MM.1S (cell line): Measurements from ENCODE around the gene PGBD4.

Experiments
- DNase-seq: peaks from one replicate; pipeline ENCODE4 v3.0.0-alpha.2; 2015
- H2AFZ ChIP-seq: fragments of 300-600 bp; sonication (generic); 2 replicates; pipeline ENCODE4 v1.6.0; 2016; ENCODE audit warnings: antibody characterized with exemption, low read length
- H3F3A ChIP-seq: fragments of 300-600 bp; sonication (generic); 2 replicates; pipeline ENCODE4 v1.6.1; 2016; ENCODE audit warnings: mild to moderate bottlenecking, antibody characterized with exemption, low read length, moderate library complexity, mixed read lengths; ENCODE audit not compliant: insufficient read depth
- H3K27ac ChIP-seq: fragments of 300-600 bp; sonication (generic); 2 replicates; pipeline ENCODE4 v1.5.1; 2016; ENCODE audit warnings: mild to moderate bottlenecking, low read length
- H3K27me3 ChIP-seq: fragments of 300-600 bp; sonication (generic); replicated peaks from 2 replicates; pipeline ENCODE4 v1.6.0; 2016; ENCODE audit warnings: low read length; ENCODE audit not compliant: insufficient read depth
- H3K36me3 ChIP-seq: fragments of 300-600 bp; sonication (generic); replicated peaks from 2 replicates; pipeline ENCODE4 v1.6.1; 2016; ENCODE audit warnings: mild to moderate bottlenecking, low read length, mixed read lengths; ENCODE audit not compliant: insufficient read depth
- H3K4me1 ChIP-seq: fragments of 300-600 bp; sonication (generic); 2 replicates; pipeline ENCODE4 v1.6.1; 2016; ENCODE audit warnings: low read length, mixed read lengths
- H3K4me2 ChIP-seq: fragments of 300-600 bp; sonication (generic); 2 replicates; pipeline ENCODE4 v1.6.0; 2016; ENCODE audit warnings: low read depth, low read length
- H3K4me3 ChIP-seq: fragments of 300-600 bp; sonication (generic); 2 replicates; pipeline ENCODE4 v1.5.1; 2016; ENCODE audit warnings: low read length, mixed read lengths
- H3K79me2 ChIP-seq: fragments of 300-600 bp; sonication (generic); 2 replicates; pipeline ENCODE4 v1.6.1; 2016; ENCODE audit warnings: mixed run types, low read length, mixed read lengths
- H3K9ac ChIP-seq: fragments of 300-600 bp; sonication (generic); 2 replicates; pipeline ENCODE4 v1.6.1; 2016; ENCODE audit warnings: low read length, mixed read lengths
- H3K9me2 ChIP-seq: fragments of 300-600 bp; sonication (generic); replicated peaks from 2 replicates; pipeline ENCODE4 v1.6.1; 2016; ENCODE audit warnings: mild to moderate bottlenecking, low read length, mixed read lengths; ENCODE audit not compliant: insufficient read depth
- H3K9me3 ChIP-seq: fragments of 300-600 bp; sonication (generic); replicated peaks from 2 replicates; pipeline ENCODE4 v1.6.1; 2016; ENCODE audit warnings: mild to moderate bottlenecking, low read length, mixed read lengths; ENCODE audit not compliant: insufficient read depth
- H4K20me1 ChIP-seq: fragments of 300-600 bp; sonication (generic); 2 replicates; pipeline ENCODE4 v1.6.1; 2016; ENCODE audit warnings: mild to moderate bottlenecking, low read length, moderate library complexity, mixed read lengths; ENCODE audit not compliant: insufficient read depth
- EZH2 ChIP-seq: fragments of 300-600 bp; sonication (generic); optimal IDR thresholded peaks from 2 replicates; pipeline ENCODE3; 2017; ENCODE audit warnings: low read depth, mild to moderate bottlenecking, antibody characterized with exemption, low read length, mixed read lengths
- EZH2phosphoT487 ChIP-seq: fragments of 300-600 bp; sonication (generic); IDR thresholded peaks from 2 replicates; pipeline ENCODE4 v1.6.1; 2018; ENCODE audit warnings: antibody characterized with exemption, low read length
- TF ChIP-seq, protein P1 (sequence below): fragments of 300-600 bp; sonication (generic); IDR thresholded peaks from 2 replicates; pipeline ENCODE4 v1.5.1; 2016; ENCODE audit warnings: antibody characterized with exemption, low read length, mixed read lengths

The PGBD4 gene

DNA sequence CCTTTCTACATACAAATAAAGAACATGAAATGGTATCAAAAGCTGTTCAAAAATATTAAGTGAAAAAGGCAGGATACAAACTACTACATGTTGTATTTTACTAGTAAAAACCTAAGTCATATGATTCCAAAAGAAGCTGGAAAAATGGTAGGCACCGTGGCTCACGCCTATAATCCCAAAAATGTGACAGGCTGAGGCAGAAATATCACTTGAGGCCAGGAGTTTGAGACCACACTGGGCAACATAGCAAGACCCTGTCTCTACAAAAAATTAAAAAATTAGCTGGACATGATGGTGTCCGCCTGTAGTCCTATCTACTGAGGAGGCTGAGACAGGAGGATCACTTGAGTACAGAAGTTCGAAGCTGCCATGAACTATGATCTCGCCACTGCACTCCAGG, 2.0 kb upstream of the PGBD4 start:
- no peak for DNase-seq
- Histone ChIP-seq H3K9me3 (no peaks in the 10 kb centered on the region), H3K79me2 (peaks cover 69% of the 10 kb centered on the region), H3F3A (0 out of 2 replicates have a peak, but pooled peaks cover 4% of the 10 kb centered on the region), H3K9ac (no peak overlapping the region), H2AFZ (no peak overlapping the region), H3K27ac (no peak overlapping the region), H3K36me3 (0 out of 2 replicates have a peak, but pooled peaks cover under 1% of the 10 kb centered on the region), H3K4me2 (peak overlapping the region; percentile 90; the same call in 1 of the 2 replicates), H4K20me1 (no peaks in the 10 kb centered on the region), H3K9me2 (no peaks in the 10 kb centered on the region), H3K4me3 (no peak overlapping the region), H3K27me3 (no peaks in the 10 kb centered on the region), H3K4me1 (peaks cover 6% of the 10 kb centered on the region; the same call in 1 of the 2 replicates)
- no peak for TF ChIP-seq EZH2phosphoT487
- TF ChIP-seq, protein P1, sequence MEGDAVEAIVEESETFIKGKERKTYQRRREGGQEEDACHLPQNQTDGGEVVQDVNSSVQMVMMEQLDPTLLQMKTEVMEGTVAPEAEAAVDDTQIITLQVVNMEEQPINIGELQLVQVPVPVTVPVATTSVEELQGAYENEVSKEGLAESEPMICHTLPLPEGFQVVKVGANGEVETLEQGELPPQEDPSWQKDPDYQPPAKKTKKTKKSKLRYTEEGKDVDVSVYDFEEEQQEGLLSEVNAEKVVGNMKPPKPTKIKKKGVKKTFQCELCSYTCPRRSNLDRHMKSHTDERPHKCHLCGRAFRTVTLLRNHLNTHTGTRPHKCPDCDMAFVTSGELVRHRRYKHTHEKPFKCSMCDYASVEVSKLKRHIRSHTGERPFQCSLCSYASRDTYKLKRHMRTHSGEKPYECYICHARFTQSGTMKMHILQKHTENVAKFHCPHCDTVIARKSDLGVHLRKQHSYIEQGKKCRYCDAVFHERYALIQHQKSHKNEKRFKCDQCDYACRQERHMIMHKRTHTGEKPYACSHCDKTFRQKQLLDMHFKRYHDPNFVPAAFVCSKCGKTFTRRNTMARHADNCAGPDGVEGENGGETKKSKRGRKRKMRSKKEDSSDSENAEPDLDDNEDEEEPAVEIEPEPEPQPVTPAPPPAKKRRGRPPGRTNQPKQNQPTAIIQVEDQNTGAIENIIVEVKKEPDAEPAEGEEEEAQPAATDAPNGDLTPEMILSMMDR: no peak

DNA sequence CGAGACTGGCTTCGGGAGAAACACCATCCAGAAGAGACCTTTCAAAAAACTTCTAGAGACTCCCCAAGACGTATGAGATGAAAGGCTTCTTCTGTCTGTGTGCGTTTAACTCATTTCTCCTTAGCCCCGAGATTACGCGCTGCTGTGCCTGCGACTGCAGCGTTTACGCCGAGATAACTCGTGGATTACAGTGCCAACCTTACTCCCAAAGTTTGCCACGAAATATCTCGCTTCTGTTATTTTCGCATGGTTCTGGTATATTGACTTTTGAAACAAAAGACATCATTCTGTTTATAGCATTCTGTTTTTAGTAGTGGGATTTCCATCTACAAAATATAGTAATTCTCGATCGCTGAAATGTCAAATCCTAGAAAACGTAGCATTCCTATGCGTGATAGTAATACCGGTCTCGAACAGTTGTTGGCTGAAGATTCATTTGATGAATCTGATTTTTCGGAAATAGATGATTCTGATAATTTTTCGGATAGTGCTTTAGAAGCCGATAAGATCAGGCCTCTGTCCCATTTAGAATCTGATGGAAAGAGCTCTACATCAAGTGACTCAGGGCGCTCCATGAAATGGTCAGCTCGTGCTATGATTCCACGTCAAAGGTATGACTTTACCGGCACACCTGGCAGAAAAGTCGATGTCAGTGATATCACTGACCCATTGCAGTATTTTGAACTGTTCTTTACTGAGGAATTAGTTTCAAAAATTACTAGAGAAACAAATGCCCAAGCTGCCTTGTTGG, 467 bp downstream of the PGBD4 start:
- Histone ChIP-seq H2AFZ (peak overlapping the region; percentile 70), H3F3A (0 out of 2 replicates have a peak, but pooled peaks cover 4% of the 10 kb centered on the region), H3K27ac (peak overlapping the region; percentile 68; the same call in 1 of the 2 replicates), H3K4me3 (peak overlapping the region; percentile 96), H3K9ac (peak overlapping the region; percentile 69), H3K36me3 (no peaks in the 10 kb centered on the region), H3K4me1 (peaks cover 6% of the 10 kb centered on the region; the same call in 1 of the 2 replicates), H3K9me2 (no peaks in the 10 kb centered on the region), H3K27me3 (no peaks in the 10 kb centered on the region), H3K79me2 (peaks cover 51% of the 10 kb centered on the region), H3K4me2 (peak overlapping the region; percentile 62), H4K20me1 (no peaks in the 10 kb centered on the region), H3K9me3 (no peaks in the 10 kb centered on the region)
- TF ChIP-seq, protein P1: no peak
- TF ChIP-seq EZH2phosphoT487: no peak
- no peak for TF ChIP-seq EZH2
- no peak for DNase-seq

DNA sequence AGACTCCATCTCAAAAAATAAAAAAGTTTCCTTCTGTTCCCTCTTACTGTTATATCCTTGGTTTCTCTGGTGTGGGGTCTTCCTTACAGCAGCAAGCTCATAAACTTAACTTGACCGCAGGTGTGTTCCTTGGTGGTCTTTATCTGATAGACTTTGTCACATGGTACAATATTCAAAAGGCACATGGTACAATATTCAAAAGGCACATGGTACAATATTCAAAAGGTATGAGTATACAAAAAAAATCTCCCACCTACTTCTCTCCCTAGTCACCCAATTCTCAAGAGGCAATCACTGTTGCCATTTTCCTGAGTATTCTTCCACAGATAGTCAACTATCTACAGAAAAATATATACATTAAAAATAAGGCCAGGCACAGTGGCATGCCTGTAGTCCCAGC, 4.5 kb downstream of the PGBD4 start:
- no peak overlapping the region for H3K9ac ChIP-seq
- no peak for DNase-seq
- H3K4me3 ChIP-seq: no peak overlapping the region
- H3K4me1 ChIP-seq: peaks cover 6% of the 10 kb centered on the region; the same call in 1 of the 2 replicates
- no peak overlapping the region for H3K27ac ChIP-seq
- no peaks in the 10 kb centered on the region for H3K9me3 ChIP-seq
- no peak overlapping the region for H2AFZ ChIP-seq
- H3K4me2 ChIP-seq: no peak overlapping the region
- H3K9me2 ChIP-seq: no peaks in the 10 kb centered on the region
- H3K79me2 ChIP-seq: peaks cover 11% of the 10 kb centered on the region
- 0 out of 2 replicates have a peak, but pooled peaks cover 4% of the 10 kb centered on the region for H3F3A ChIP-seq
- no peaks in the 10 kb centered on the region for H3K36me3 ChIP-seq
- TF ChIP-seq, protein P1: no peak
- TF ChIP-seq EZH2 (no peak), EZH2phosphoT487 (no peak)
- no peaks in the 10 kb centered on the region for H4K20me1 ChIP-seq
- no peaks in the 10 kb centered on the region for H3K27me3 ChIP-seq
